ENCODE data around the gene PDP2.

Gene PDP2

DNA sequence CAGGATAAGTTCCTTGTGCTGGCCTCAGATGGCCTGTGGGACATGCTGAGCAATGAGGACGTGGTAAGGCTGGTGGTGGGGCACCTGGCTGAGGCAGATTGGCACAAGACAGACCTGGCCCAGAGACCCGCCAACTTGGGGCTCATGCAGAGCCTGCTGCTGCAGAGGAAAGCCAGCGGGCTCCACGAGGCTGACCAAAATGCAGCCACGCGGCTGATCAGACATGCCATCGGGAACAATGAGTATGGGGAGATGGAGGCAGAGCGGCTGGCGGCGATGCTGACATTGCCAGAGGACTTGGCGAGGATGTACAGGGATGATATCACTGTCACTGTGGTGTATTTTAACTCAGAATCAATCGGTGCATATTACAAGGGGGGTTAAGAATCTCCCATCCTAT, 5.2 kb downstream of the PDP2 start:
- no peak overlapping the region for H3K4me3 ChIP-seq (ENCODE audit: low read depth, low read length)

DNA sequence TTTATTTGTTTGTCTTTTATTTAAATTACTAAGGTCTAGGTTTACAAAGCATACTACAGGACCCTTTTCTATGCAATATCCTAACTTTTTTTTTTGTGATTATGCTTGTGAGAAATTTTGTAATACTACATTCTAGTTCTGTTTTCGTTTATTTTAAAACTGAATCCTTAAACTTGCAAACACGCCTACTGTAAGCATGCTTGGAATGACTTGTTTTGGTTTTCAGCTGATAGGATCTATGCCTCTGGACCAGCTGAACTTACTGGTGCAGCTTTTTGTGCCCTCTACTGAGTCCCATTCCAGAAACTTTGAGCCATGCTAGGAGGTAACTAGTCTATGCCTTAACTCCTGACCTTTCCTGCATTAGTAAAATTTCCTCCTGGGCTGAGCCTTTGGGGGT, 6.0 kb downstream of the PDP2 start:
- no peak overlapping the region for H3K4me3 ChIP-seq (ENCODE audit: low read depth, low read length)
- TF ChIP-seq, protein P1, sequence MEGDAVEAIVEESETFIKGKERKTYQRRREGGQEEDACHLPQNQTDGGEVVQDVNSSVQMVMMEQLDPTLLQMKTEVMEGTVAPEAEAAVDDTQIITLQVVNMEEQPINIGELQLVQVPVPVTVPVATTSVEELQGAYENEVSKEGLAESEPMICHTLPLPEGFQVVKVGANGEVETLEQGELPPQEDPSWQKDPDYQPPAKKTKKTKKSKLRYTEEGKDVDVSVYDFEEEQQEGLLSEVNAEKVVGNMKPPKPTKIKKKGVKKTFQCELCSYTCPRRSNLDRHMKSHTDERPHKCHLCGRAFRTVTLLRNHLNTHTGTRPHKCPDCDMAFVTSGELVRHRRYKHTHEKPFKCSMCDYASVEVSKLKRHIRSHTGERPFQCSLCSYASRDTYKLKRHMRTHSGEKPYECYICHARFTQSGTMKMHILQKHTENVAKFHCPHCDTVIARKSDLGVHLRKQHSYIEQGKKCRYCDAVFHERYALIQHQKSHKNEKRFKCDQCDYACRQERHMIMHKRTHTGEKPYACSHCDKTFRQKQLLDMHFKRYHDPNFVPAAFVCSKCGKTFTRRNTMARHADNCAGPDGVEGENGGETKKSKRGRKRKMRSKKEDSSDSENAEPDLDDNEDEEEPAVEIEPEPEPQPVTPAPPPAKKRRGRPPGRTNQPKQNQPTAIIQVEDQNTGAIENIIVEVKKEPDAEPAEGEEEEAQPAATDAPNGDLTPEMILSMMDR (IDR thresholded peaks at IDR 0.05; ENCODE audit: borderline replicate concordance, insufficient read depth, low read depth, low read length) = no peak

More for the DNA sequence above, 5.2 kb downstream of the PDP2 start:
- TF ChIP-seq, protein P1 (IDR thresholded peaks at IDR 0.05; ENCODE audit: borderline replicate concordance, insufficient read depth, low read depth, low read length) = no peak

DNA sequence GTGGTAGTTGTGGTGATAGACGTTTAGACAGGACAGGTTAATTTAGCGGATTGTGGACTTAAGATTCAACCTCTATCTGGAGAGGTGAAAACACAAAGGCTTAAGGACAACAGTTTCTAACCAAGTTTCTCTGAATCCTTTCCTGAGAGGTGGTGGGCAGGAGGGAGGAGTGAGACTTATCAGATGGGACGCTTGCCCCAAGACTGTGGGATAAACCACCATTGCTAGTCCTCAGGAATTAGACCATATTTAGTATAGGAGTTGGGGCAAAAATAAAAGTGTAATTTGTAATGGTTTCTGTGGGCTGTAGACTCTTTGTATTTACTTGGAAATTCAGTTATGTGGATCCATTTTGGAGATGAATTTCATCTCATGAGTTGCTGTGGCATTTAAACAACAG, 6.6 kb downstream of the PDP2 start:
- TF ChIP-seq, protein P1 (IDR thresholded peaks at IDR 0.05; ENCODE audit: borderline replicate concordance, insufficient read depth, low read depth, low read length) = no peak
- no peak overlapping the region for H3K4me3 ChIP-seq (ENCODE audit: low read depth, low read length)

DNA sequence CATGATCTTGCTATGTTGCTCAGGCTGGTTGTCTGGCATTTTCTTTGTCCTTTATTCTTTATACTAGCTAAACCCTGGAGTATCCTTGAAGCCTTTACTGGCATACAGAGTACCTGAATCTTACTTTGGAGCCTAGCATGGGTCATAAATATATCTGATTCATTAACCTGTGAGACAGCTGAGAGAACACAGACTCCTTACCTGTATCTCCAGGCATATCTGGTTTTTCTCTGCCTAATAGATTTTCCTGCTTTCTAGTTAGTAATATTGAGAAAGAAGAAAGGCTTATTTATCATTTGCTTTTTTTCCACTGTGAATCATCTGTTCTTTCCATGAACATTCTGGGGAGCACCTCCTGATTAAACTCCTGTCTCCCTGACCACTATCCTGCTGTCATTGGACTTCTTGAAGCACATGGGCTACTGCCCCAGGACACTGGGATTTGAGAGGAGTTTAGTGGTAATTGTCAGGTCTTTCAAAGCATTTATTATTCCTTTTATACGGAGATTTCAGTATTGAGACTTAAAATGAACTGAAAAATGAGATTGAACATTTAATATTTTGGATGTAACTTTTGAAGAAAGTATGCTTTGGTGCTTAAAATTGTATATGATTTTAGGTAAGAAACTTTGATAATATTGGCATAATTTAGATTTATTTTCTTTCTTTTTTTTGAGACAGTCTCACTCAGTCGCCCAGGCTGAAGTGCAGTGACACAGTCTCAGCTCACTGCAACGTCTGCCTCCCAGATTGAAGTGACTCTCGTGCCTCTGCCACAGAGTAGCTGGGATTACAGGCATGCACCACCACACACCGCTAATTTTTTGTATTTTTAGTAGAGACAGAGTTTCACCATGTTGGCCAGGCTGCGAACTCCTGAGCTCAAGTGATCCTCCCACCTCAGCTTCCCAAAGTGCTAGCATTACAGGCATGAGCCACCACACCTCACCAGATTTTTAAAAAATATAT, 8.6 kb downstream of the PDP2 start:
- TF ChIP-seq, protein P1 (IDR thresholded peaks at IDR 0.05; ENCODE audit: borderline replicate concordance, insufficient read depth, low read depth, low read length) = no peak
- H3K4me3 ChIP-seq (ENCODE audit: low read depth, low read length) = no peak overlapping the region

DNA sequence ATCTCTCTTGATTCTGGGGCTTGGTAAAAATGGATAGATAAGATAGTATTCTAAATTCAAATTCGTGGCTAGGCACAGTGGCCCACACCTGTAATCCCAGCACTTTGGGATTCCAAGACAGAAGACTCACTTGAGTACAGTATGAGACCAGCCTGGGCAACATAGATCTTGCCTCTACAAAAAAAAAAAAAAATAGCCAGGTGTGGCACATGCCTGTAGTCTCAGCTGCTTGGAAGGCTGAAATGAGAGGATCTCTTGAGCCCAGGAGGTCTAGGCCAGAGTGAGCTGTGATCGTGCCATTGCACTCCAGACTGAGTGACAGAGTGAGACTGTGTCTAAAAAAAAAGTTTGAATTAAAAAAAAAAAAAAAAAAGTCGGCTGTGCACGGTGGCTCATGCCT, 9.3 kb downstream of the PDP2 start:
- TF ChIP-seq, protein P1 (IDR thresholded peaks at IDR 0.05; ENCODE audit: borderline replicate concordance, insufficient read depth, low read depth, low read length) = no peak
- no peak overlapping the region for H3K4me3 ChIP-seq (ENCODE audit: low read depth, low read length)

DNA sequence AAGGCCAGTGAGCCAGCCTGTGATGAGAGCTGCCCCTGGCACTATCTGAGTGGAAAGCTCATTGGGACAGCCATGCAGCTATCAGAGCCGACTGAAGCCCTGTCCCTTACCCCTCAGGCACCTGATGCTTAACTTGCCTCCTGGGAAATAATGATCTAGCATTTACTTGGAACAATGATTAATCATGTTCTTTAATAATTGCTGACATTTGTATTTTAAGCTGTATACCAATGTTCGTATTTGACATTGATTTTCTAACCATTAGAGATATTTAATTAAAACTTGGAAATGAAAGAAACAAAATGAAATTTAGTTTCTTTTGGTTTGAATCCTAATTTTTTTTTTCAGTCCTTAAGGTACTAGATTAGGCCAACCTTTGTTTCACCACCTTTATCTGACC, 10.5 kb downstream of the PDP2 start:
- TF ChIP-seq, protein P1 (IDR thresholded peaks at IDR 0.05; ENCODE audit: borderline replicate concordance, insufficient read depth, low read depth, low read length) = no peak
- no peak overlapping the region for H3K4me3 ChIP-seq (ENCODE audit: low read depth, low read length)

DNA sequence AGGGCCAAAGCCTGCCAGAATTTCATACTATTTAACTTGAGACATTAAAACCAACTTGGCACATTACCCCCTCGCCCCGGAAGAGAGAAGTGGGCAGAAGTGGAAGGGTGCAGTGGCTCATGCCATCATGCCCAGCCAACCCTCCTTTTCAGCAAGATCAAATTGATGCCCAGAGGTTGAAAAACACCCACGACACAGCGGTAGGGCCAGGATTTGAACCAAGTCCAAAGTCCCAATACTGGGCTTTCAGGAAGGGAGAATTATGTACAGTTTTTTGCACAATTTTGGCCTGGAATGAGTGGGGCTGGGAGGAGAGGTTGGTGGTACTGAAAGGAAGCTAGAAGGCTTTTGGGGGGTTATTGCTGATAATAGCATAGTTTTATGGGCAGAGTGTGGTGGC, 11.0 kb downstream of the PDP2 start:
- H3K4me3 ChIP-seq (ENCODE audit: low read depth, low read length) = no peak overlapping the region
- TF ChIP-seq, protein P1 (IDR thresholded peaks at IDR 0.05; ENCODE audit: borderline replicate concordance, insufficient read depth, low read depth, low read length) = no peak

All from GM12875 (cell line).